ENCODE data around the gene MRPL53. TPM values are rescaled to one million over a fixed set of nuclear protein-coding genes. Genes with fewer than 3 reads are reported as not detected.
"Not testable (repeated sequence)": the region's sequence is repeated elsewhere in the genome, so short reads cannot be mapped to it uniquely, and the experiment has no call there.

The MRPL53 gene
- total and polyA plus RNA-seq, 2 experiments from 2014 or later: 18.5 to 71.0 TPM

GRCh38 chr2:74444498-74445318, 27.8 kb downstream of the MRPL53 start:
- no peak for DNase-seq
- 14 to 15% methylated on average over 5 of the region's 5 CpGs for WGBS, 2 experiments (ENCODE audit: low coverage in 1 of 2, low lambda C conversion rate in 2 of 2, missing lambda C conversion rate in 2 of 2)

GRCh38 chr2:74442483-74443297, 29.8 kb downstream of the MRPL53 start:
- H4K20me1 ChIP-seq (ENCODE audit: insufficient read depth); H3K4me1 ChIP-seq (ENCODE audit: insufficient read depth); H3K9me2 ChIP-seq (ENCODE audit: insufficient read depth); H3K4me2 ChIP-seq (ENCODE audit: unreplicated experiment); H3K4me3 ChIP-seq; H3K9me3 ChIP-seq (ENCODE audit: low read depth); H3F3A ChIP-seq (ENCODE audit: insufficient read depth); in situ Hi-C loops (cut with MboI); H3K27ac ChIP-seq; H3K9ac ChIP-seq; DNase-seq; H3K27me3 ChIP-seq (replicated peaks; ENCODE audit: insufficient read depth); H3K36me3 ChIP-seq (ENCODE audit: low read depth): not testable (repeated sequence)
- Histone ChIP-seq H3K79me2 (ENCODE audit: insufficient read depth) (peaks cover 21% of the 10 kb centered on the region), H2AFZ (peak overlapping the region; percentile 86)
- 94 to 95% methylated on average over 16 of the region's 16 CpGs for WGBS, 2 experiments (ENCODE audit: low coverage in 1 of 2, low lambda C conversion rate in 2 of 2, missing lambda C conversion rate in 2 of 2)

More at GRCh38 chr2:74444498-74445318, 27.8 kb downstream of the MRPL53 start:
- Histone ChIP-seq H3K9me2 (ENCODE audit: insufficient read depth) (no peaks in the 10 kb centered on the region), H3K36me3 (ENCODE audit: low read depth) (no peaks in the 10 kb centered on the region), H3K9me3 (ENCODE audit: low read depth) (no peaks in the 10 kb centered on the region), H3K79me2 (ENCODE audit: insufficient read depth) (peaks cover 1% of the 10 kb centered on the region), H3K9ac (no peak overlapping the region), H3K4me2 (ENCODE audit: unreplicated experiment) (peak overlapping the region; percentile 56), H3K27ac (no peak overlapping the region), H3F3A (ENCODE audit: insufficient read depth) (0 out of 2 replicates have a peak, but pooled peaks cover 4% of the 10 kb centered on the region), H2AFZ (peak overlapping the region; percentile 16; the same call in 1 of the 2 replicates), H4K20me1 (ENCODE audit: insufficient read depth) (no peaks in the 10 kb centered on the region), H3K4me3 (no peak overlapping the region), H3K4me1 (ENCODE audit: insufficient read depth) (peaks cover 4% of the 10 kb centered on the region; the same call in 1 of the 2 replicates), H3K27me3 (replicated peaks; ENCODE audit: insufficient read depth) (no peaks in the 10 kb centered on the region)
- in situ Hi-C loops (cut with MboI): no loop called here
- TF ChIP-seq EZH2phosphoT487 (IDR thresholded peaks at IDR 0.05; ENCODE audit: insufficient read depth, low read depth): no peak
- TF ChIP-seq EZH2 (IDR thresholded peaks at IDR 0.05; ENCODE audit: insufficient read depth, poor library complexity, severe bottlenecking): no peak

GRCh38 chr2:74441690-74442482, 30.6 kb downstream of the MRPL53 start, which contains the start of gene RTKN:
Gene RTKN, minus strand, starts transcription at chr2:74441937. Its CDS starts 121 bp downstream, at chr2:74441816.
- peak within 1 kb of the TSS; percentile 79 for H3K9ac ChIP-seq
- in situ Hi-C loops (cut with MboI): no loop called here
- no peaks in the 10 kb centered on the region for H4K20me1 ChIP-seq (ENCODE audit: insufficient read depth)
- H2AFZ ChIP-seq: peak within 1 kb of the TSS; percentile 86
- H3K79me2 ChIP-seq (ENCODE audit: insufficient read depth): peaks cover 29% of the 10 kb centered on the region
- no peaks in the 10 kb centered on the region for H3K27me3 ChIP-seq (replicated peaks; ENCODE audit: insufficient read depth)
- H3K9me2 ChIP-seq (ENCODE audit: insufficient read depth): no peaks in the 10 kb centered on the region
- WGBS, 2 experiments (ENCODE audit: low coverage in 1 of 2, low lambda C conversion rate in 2 of 2, missing lambda C conversion rate in 2 of 2): 12 to 13% methylated on average over 64 to 68 of the region's 75 CpGs
- 0 out of 2 replicates have a peak, but pooled peaks cover 4% of the 10 kb centered on the region for H3F3A ChIP-seq (ENCODE audit: insufficient read depth)
- H3K4me3 ChIP-seq: peak within 1 kb of the TSS; percentile 79
- no peaks in the 10 kb centered on the region for H3K36me3 ChIP-seq (ENCODE audit: low read depth)
- peak; percentile 41 for DNase-seq
- peak within 1 kb of the TSS; percentile 93 for H3K4me2 ChIP-seq (ENCODE audit: unreplicated experiment)
- no peak within 1 kb of the TSS for H3K27ac ChIP-seq
- no peaks in the 10 kb centered on the region for H3K9me3 ChIP-seq (ENCODE audit: low read depth)
- H3K4me1 ChIP-seq (ENCODE audit: insufficient read depth): peaks cover 4% of the 10 kb centered on the region; the same call in 1 of the 2 replicates
- TF ChIP-seq EZH2 (IDR thresholded peaks at IDR 0.05; ENCODE audit: insufficient read depth, poor library complexity, severe bottlenecking) (peak; percentile 22), EZH2phosphoT487 (IDR thresholded peaks at IDR 0.05; ENCODE audit: insufficient read depth, low read depth) (no peak)

Data from GM23248 (cell line).